ENCODE measurements around the gene ATAD2B. TPM values are rescaled to one million over a fixed set of nuclear protein-coding genes. Genes with fewer than 3 reads are reported as not detected.

ATAD2B gene
- total and polyA plus RNA-seq, 2 of the 4 experiments (the other 2 are of a cell fraction) = 1.5 to 5.0 TPM

DNA sequence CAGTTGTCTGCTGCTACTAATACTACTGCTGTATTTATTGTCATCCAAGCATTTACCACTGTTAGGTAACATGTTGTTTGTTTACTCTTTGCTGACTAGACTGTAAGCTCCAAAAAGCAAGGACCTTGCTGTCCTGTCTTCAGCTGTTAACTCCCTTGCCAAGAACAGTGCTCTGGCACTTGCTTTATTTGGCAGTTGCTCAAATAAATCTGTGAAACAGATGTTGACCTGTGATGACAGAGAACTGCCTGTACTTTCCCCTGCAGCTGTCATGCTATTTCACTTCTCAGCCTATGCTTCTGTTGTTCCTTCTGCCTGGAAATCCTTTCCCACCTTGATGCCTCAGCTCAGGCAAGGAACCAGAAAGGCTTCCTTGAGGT is 181.2 kb downstream of the ATAD2B start:
- peak; percentile 49 for DNase-seq
- Histone ChIP-seq H2AFZ (replicated peaks; ENCODE audit: low read length, poor library complexity) (no peak overlapping the region), H3K56ac (ENCODE audit: extremely low read depth, insufficient read depth, low read length) (no peak overlapping the region), H4K8ac (ENCODE audit: low read depth in 2 of 2, low read length in 2 of 2) (no peak overlapping the region), H2BK5ac (ENCODE audit: low read depth, low read length, poor library complexity, severe bottlenecking) (no peak overlapping the region), H3K4me2 (ENCODE audit: low read depth, low read length) (no peak overlapping the region), H2BK15ac (ENCODE audit: low read depth, low read length) (no peak overlapping the region), H2AK9ac (replicated peaks; ENCODE audit: low read depth, low read length, poor library complexity) (no peak overlapping the region), H4K91ac (ENCODE audit: insufficient read depth, low read depth, low read length) (no peak overlapping the region), H3K4me3 (ENCODE audit: insufficient read depth, low read depth, low read length) (no peak overlapping the region), H2BK120ac (ENCODE audit: low read depth, low read length) (no peak overlapping the region), H3K23ac (ENCODE audit: low read depth, low read length) (no peak overlapping the region), H3K9ac (ENCODE audit: low read depth, low read length) (no peak overlapping the region), H3K9me3 (ENCODE audit: control insufficient read depth, insufficient read depth, low read length) (no peaks in the 10 kb centered on the region), H2BK20ac (ENCODE audit: low read depth, low read length) (no peak overlapping the region), H3K27me3 (ENCODE audit: control insufficient read depth, insufficient read depth, low read length) (no peaks in the 10 kb centered on the region), H3K4ac (ENCODE audit: low read depth, low read length) (no peak overlapping the region), H3K14ac (replicated peaks; ENCODE audit: low read depth, low read length) (no peak overlapping the region), H3K9me1 (ENCODE audit: insufficient read depth, low read length) (no peaks in the 10 kb centered on the region; the same call in 1 of the 2 replicates), H3K18ac (ENCODE audit: low read depth, low read length) (no peak overlapping the region), H3K36me3 (ENCODE audit: control insufficient read depth, insufficient read depth, low read length) (no peaks in the 10 kb centered on the region), H4K20me1 (ENCODE audit: insufficient read depth, low read length) (no peaks in the 10 kb centered on the region), H3K79me1 (ENCODE audit: low read depth in 1 of 2, low read length in 2 of 2) (no peaks in the 10 kb centered on the region; a peak in 1 of 4 replicates), H2AK5ac (ENCODE audit: low read depth, low read length) (no peak overlapping the region), H4K5ac (ENCODE audit: low read depth, low read length) (no peak overlapping the region), H3K4me1 (ENCODE audit: control insufficient read depth, insufficient read depth, low read length) (peaks cover 3% of the 10 kb centered on the region; the same call in 1 of the 2 replicates), H3K27ac (ENCODE audit: insufficient read depth, low read length) (no peak overlapping the region)
- BruUV-seq (replicated peaks) = no TSS peak
- ATAC-seq (ENCODE audit: low read depth) = peak; percentile 32; the same call in 1 of the 2 replicates
- intact Hi-C loops (cut with micrococcal nuclease) = no loop called here
- TF ChIP-seq SMC3 (IDR thresholded peaks at IDR 0.05; ENCODE audit: low read depth, low read length) = no peak
- no peak for TF ChIP-seq BHLHE40 (IDR thresholded peaks at IDR 0.05; ENCODE audit: low read depth, low read length)
- TF ChIP-seq, protein P1, sequence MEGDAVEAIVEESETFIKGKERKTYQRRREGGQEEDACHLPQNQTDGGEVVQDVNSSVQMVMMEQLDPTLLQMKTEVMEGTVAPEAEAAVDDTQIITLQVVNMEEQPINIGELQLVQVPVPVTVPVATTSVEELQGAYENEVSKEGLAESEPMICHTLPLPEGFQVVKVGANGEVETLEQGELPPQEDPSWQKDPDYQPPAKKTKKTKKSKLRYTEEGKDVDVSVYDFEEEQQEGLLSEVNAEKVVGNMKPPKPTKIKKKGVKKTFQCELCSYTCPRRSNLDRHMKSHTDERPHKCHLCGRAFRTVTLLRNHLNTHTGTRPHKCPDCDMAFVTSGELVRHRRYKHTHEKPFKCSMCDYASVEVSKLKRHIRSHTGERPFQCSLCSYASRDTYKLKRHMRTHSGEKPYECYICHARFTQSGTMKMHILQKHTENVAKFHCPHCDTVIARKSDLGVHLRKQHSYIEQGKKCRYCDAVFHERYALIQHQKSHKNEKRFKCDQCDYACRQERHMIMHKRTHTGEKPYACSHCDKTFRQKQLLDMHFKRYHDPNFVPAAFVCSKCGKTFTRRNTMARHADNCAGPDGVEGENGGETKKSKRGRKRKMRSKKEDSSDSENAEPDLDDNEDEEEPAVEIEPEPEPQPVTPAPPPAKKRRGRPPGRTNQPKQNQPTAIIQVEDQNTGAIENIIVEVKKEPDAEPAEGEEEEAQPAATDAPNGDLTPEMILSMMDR (conservative IDR thresholded peaks at IDR 0.05; ENCODE audit: low read depth, low read length) = no peak
- TF ChIP-seq, protein P2, sequence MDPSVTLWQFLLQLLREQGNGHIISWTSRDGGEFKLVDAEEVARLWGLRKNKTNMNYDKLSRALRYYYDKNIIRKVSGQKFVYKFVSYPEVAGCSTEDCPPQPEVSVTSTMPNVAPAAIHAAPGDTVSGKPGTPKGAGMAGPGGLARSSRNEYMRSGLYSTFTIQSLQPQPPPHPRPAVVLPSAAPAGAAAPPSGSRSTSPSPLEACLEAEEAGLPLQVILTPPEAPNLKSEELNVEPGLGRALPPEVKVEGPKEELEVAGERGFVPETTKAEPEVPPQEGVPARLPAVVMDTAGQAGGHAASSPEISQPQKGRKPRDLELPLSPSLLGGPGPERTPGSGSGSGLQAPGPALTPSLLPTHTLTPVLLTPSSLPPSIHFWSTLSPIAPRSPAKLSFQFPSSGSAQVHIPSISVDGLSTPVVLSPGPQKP (IDR thresholded peaks at IDR 0.05; ENCODE audit: borderline replicate concordance, low read depth, low read length) = no peak
- no peak for TF ChIP-seq RAD21 (IDR thresholded peaks at IDR 0.05; ENCODE audit: low read length)
- TF ChIP-seq MAZ (IDR thresholded peaks at IDR 0.05; ENCODE audit: borderline replicate concordance, low read depth, low read length) = no peak
- TF ChIP-seq FOS (IDR thresholded peaks at IDR 0.05; ENCODE audit: low read depth, low read length) = no peak
- TF ChIP-seq RFX5 (IDR thresholded peaks at IDR 0.05; ENCODE audit: low read depth, low read length) = no peak
- TF ChIP-seq RCOR1 (IDR thresholded peaks at IDR 0.05; ENCODE audit: insufficient replicate concordance, low read length) = no peak
- TF ChIP-seq NFE2L2 (IDR thresholded peaks at IDR 0.05; ENCODE audit: low read depth, low read length) = no peak
- no peak for TF ChIP-seq MAFK (IDR thresholded peaks at IDR 0.05; ENCODE audit: low read depth, low read length)
- TF ChIP-seq CEBPB (IDR thresholded peaks at IDR 0.05; ENCODE audit: low read depth, low read length) = no peak
- TF ChIP-seq POLR2A (IDR thresholded peaks at IDR 0.05; ENCODE audit: low read depth, low read length) = no peak
- TF ChIP-seq CHD1 (IDR thresholded peaks at IDR 0.05; ENCODE audit: low read depth, low read length) = no peak
- TF ChIP-seq, protein P3, sequence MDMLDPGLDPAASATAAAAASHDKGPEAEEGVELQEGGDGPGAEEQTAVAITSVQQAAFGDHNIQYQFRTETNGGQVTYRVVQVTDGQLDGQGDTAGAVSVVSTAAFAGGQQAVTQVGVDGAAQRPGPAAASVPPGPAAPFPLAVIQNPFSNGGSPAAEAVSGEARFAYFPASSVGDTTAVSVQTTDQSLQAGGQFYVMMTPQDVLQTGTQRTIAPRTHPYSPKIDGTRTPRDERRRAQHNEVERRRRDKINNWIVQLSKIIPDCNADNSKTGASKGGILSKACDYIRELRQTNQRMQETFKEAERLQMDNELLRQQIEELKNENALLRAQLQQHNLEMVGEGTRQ (IDR thresholded peaks at IDR 0.05; ENCODE audit: low read depth, low read length) = no peak
- TF ChIP-seq MXI1 (IDR thresholded peaks at IDR 0.05; ENCODE audit: borderline replicate concordance, low read depth, low read length) = no peak
- ChIA-PET CTCF (no interaction called here), POLR2A (ENCODE audit: unreplicated experiment) (no interaction called here)
- in situ Hi-C loops (cut with MboI; ENCODE audit: low sequenced_read_pairs) = no loop called here
- dilution Hi-C loops (cut with HindIII; ENCODE audit: low sequenced_read_pairs, unreplicated experiment) = no loop called here
